PFSK-1 (cell line): ENCODE measurements around the gene UBE2Z.

ENCODE experiments used
- FOXP2 ChIP-seq: optimal IDR thresholded peaks from 2 replicates; pipeline ENCODE3; 2011; ENCODE audit warnings: borderline replicate concordance, control low read depth, inconsistent platforms; ENCODE audit not compliant: insufficient read depth; ENCODE audit errors: extremely low read length, extremely low read depth
- POLR2AphosphoS5 ChIP-seq: IDR thresholded peaks from 2 replicates; pipeline ENCODE4 v1.6.1; 2012; ENCODE audit warnings: low read depth, mild to moderate bottlenecking, control low read depth, low read length, moderate library complexity
- REST ChIP-seq, 2 experiments: IDR thresholded peaks; 2 replicates each; pipeline versions ENCODE4 v1.6.1 to v1.8.0; 2011 to 2012; ENCODE audit warnings: low read depth in 2 of 2, low read length in 2 of 2, control low read depth in 1 of 2, inconsistent platforms in 1 of 2, mild to moderate bottlenecking in 1 of 2, moderate library complexity in 1 of 2; ENCODE audit not compliant: insufficient read depth in 1 of 2
- SIN3A ChIP-seq: IDR thresholded peaks from 2 replicates; pipeline ENCODE4 v1.6.1; 2012; ENCODE audit warnings: mild to moderate bottlenecking, low read length, moderate library complexity, borderline replicate concordance; ENCODE audit not compliant: insufficient read depth
- TAF1 ChIP-seq: IDR thresholded peaks from 2 replicates; pipeline ENCODE4 v1.6.1; 2012; ENCODE audit warnings: low read length, control low read depth, borderline replicate concordance; ENCODE audit not compliant: insufficient read depth

The UBE2Z gene

GRCh38 chr17:48908853-48909394 lies 717 bp downstream of the UBE2Z start:
- peak; percentile 14; the same call in 1 of the 2 replicates for TF ChIP-seq POLR2AphosphoS5
- TF ChIP-seq SIN3A = no peak; the same call in 1 of the 2 replicates
- TF ChIP-seq TAF1 = peak; percentile 27; the same call in 1 of the 2 replicates
- TF ChIP-seq FOXP2 = peak; percentile 11
- TF ChIP-seq REST (IDR thresholded peaks at IDR 0.05; ENCODE audit: insufficient read depth in 1 of 2, low read depth in 2 of 2, low read length in 2 of 2) = no peak

GRCh38 chr17:48909783-48910182 lies 1.6 kb downstream of the UBE2Z start:
- TF ChIP-seq SIN3A = no peak
- no peak for TF ChIP-seq POLR2AphosphoS5
- TF ChIP-seq FOXP2 = no peak
- no peak for TF ChIP-seq REST (IDR thresholded peaks at IDR 0.05; ENCODE audit: insufficient read depth in 1 of 2, low read depth in 2 of 2, low read length in 2 of 2)
- TF ChIP-seq TAF1 = no peak

GRCh38 chr17:48910370-48910769 lies 2.2 kb downstream of the UBE2Z start:
- TF ChIP-seq REST (IDR thresholded peaks at IDR 0.05; ENCODE audit: insufficient read depth in 1 of 2, low read depth in 2 of 2, low read length in 2 of 2) = no peak
- TF ChIP-seq TAF1 = no peak
- TF ChIP-seq FOXP2 = no peak
- TF ChIP-seq SIN3A = no peak
- no peak for TF ChIP-seq POLR2AphosphoS5

GRCh38 chr17:48912476-48912875 lies 4.3 kb downstream of the UBE2Z start:
- TF ChIP-seq TAF1 (no peak), SIN3A (no peak), POLR2AphosphoS5 (no peak), REST (IDR thresholded peaks at IDR 0.05; ENCODE audit: insufficient read depth in 1 of 2, low read depth in 2 of 2, low read length in 2 of 2) (no peak), FOXP2 (no peak)

- TF ChIP-seq SIN3A (no peak), REST (IDR thresholded peaks at IDR 0.05; ENCODE audit: insufficient read depth in 1 of 2, low read depth in 2 of 2, low read length in 2 of 2) (no peak), FOXP2 (no peak), POLR2AphosphoS5 (no peak)
Observed at GRCh38 chr17:48915459-48916282, 7.5 kb downstream of the UBE2Z start.
